HT1080 (cell line): ENCODE data around the gene SLC36A3. TPM values are rescaled to one million over a fixed set of nuclear protein-coding genes. Genes with fewer than 3 reads are reported as not detected.
"Not testable (repeated sequence)": the region's sequence is repeated elsewhere in the genome, so short reads cannot be mapped to it uniquely, and the experiment has no call there.

Experiments used
- DNase-seq: peaks from one replicate; pipeline ENCODE4 v3.0.0-alpha.2; 2015; ENCODE audit warnings: low read depth
- total RNA-seq: library from RNA; depleted of rRNA; stranded (reverse); fragments of >200 nt; shearing (Covaris generic); gene quantifications from 2 replicates; pipeline ENCODE4 v1.2.3, GENCODE V29; 2014

The SLC36A3 gene
- total RNA-seq, 1 experiment from 2014 or later: not detected

- DNase-seq: not testable (repeated sequence)
These were observed 5.7 kb upstream of the SLC36A3 start for GRCh38 chr5:151309266-151309665.

GRCh38 chr5:151298063-151298855, 5.3 kb downstream of the SLC36A3 start:
- DNase-seq: peak; percentile 69

GRCh38 chr5:151296974-151297373, 6.6 kb downstream of the SLC36A3 start:
- DNase-seq: no peak

- no peak for DNase-seq
These were observed 7.1 kb downstream of the SLC36A3 start for GRCh38 chr5:151296478-151296830.

DNA sequence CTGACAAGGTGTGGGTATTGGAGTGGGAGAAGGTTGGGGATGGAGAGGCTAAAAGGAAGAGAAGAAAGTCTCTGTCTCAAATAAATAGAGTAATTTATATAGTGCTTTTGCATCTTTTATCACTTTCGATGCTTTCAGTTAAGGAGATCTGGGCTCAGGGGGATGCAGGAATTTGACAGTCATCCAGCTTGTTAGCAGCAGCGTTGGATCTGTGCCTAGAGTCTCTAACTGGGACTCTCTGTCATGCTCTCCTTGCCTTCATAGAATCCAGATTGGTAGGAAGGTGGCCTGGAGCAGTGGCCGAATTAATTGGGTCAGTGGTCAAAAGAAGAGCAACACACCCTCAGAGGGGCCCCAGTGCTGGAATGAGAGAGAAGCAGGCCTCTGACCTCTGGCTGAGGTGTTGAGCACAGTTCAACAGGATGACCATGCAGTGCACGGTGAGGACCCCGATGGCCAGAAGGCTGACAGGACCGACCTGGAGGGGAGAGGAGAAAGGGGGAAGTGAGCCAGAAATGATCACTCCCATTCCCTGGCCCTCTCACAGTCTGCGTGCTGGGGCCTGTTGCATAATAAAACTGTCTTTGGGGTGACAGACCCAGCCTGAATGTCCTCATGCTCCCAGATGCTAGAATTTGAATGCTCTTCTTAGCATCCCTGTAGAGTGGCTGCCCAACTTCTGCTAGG, 7.6 kb downstream of the SLC36A3 start:
- DNase-seq: no peak

DNA sequence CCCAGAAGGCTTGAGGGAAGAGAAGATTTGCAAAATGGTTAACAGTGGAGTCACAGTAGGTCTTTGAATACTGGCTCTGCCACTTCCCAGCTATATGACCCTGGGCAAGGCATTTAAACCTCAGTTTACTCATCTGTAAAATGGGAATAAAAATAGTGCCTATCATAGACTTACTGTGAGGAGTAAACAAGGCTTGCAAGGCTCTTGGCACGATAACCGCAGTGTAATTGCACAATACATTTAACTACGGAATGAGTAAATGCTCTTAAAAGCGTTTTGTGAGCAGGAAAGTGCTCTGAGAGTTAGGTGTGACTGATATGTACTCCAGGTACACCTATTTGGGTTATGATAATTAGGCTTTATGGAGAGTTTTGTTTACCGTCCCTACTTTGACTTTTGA, 8.4 kb downstream of the SLC36A3 start:
- DNase-seq: no peak

GRCh38 chr5:151293624-151294023, 9.9 kb downstream of the SLC36A3 start:
- DNase-seq: no peak

- DNase-seq: peak; percentile 22
These were observed 15.4 kb downstream of the SLC36A3 start for GRCh38 chr5:151288180-151288579.

DNA sequence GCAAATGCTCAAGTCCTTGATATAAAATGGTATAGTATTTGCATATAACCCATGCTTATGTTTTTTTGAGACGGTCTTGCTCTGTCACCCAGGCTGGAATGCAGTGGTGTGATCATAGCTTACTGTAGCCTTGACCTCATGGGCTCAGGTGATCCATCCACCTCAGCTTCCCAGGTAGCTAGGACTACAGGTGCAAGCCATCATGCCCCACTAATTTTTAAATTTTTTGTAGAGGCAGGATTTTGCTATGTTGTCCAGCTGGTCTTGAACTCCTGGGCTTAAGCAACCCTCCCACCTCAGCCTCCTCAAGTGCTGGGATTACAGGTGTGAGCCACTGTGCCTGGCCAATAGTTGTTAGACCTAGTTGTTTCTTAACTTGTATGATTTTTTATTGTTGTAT, 17.3 kb downstream of the SLC36A3 start:
- no peak for DNase-seq

DNA sequence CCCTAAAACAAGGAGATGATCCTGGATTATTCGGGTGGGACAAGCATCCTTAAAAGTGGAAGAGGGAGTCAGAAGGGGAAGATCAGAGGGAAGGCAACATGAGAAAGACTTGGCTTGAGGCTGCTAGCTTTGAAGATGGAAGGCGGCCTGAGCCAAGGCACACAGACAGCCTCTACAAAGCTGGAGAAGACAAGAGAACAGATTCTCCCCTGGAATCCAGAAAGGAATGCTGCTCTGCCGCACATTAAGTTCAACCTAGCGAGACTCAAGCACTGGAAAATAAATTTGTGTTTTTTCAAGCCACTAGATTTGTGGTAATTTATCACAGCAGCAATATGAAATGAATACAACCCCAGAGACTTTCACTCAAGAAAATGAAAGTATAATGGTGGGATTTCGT, 17.9 kb downstream of the SLC36A3 start:
- DNase-seq: no peak

- DNase-seq: no peak
These were observed 19.1 kb downstream of the SLC36A3 start for GRCh38 chr5:151284392-151284967.

- DNase-seq: no peak
These were observed 20.3 kb downstream of the SLC36A3 start for GRCh38 chr5:151283120-151283825.

DNA sequence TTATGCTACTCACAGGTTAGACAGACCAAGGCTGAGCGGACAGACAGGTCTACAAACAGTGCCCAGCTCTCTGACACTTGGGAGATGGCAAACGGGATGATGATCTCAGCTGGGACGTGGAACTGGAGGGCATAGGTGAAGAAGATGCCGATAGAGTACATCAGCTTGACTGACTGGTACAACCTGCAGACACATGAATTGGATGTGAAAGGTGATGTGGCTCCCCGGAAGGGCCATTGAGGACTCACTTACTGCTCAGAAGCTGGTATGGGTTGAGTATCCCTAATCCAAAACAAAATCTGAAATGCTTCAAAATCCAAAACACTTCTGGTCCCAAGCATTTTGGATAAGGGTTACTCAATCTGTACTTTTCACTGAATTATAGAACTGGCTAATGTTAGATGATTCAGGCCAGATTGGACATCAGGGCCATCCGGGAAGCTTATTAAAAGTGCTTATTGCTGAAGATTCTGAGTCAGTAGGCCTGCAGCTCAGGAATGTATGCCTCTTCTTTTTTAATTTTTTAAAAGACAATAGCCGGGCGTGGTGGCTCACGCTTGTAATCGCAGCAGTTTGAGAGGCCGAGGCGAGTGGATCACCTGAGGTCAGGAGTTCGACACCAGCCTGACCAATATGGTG, 22.4 kb downstream of the SLC36A3 start:
- no peak for DNase-seq

DNA sequence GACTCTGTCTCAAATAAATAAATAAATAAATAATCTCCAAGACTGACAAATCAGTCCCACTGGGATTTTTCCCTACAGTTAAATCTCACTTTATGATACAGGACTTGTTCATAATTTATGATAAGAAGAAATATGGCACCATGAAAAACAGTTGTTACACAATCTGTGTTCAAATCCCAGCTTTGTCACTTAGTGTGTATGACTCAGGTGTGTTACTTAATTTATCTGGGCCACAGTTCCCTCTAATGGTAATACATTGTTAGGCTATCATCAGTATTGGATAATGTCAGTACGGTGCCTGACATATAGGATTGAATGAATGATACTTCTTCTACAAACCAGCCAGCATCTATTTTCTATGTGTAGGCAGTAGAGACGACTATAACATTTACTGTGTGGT, 23.1 kb downstream of the SLC36A3 start:
- DNase-seq: no peak

DNA sequence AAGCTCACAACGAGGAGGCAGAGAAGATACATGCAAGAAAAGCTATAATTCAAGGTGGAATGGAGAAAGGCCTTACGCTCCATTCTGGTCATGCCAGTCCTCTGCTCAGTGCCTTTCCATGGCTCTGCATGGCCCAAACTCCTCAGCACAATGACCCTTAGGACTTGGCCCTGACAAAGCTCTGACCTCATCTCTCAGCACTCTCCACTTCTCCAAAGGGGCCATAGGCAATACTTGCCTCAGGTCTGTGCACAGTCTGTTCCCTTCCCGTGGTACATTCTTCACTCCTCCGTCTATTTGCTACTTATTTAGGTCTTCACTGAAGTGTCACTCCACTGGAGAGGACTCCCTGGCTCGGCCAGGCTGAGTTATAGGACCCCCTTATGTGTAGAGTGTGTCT, 24.7 kb downstream of the SLC36A3 start:
- no peak for DNase-seq

DNA sequence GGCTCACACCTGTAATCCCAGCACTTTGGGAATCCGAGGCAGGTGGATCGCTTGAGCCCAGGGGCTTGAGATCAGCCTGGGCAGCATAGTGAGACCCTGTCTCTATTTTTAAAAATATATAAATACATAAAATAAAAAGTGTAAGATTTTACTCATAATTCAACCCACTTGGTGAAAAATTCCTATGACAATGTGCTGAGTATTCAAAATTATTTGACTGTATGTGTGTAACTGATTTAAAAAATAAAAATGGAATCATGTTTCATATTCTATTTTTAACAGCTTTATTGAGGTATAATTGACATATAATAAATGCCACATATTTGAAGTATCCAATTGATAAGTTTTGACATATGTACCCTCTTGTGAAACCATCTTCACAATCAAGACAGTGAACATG, 27.8 kb downstream of the SLC36A3 start:
- no peak for DNase-seq

GRCh38 chr5:151274666-151275065, 28.9 kb downstream of the SLC36A3 start:
- DNase-seq: no peak

- no peak for DNase-seq
These were observed 32.2 kb downstream of the SLC36A3 start for GRCh38 chr5:151271336-151271735.

- no peak for DNase-seq
These were observed 33.0 kb downstream of the SLC36A3 start for GRCh38 chr5:151270599-151270998.

- no peak for DNase-seq
These were observed 35.9 kb downstream of the SLC36A3 start for GRCh38 chr5:151267491-151268260.

DNA sequence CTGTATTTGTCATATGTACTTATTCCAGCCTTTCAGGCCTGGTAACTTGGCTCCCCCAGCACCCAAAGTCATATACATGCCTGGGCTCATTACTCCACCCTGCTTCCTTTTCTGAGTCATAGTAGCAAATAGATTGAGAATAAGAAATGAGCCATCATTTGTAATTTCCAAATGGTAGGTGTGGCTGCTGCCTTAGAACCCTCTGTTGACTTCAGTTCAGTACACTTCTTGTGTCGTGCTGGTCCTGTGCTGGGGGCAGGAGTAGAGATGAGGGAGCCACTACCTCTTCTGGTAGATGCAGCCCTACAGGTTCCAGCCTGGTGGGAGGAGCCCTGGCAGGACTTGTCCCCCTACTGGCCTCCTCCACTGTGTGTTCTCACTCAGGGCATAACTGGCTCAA, 39.5 kb downstream of the SLC36A3 start:
- peak; percentile 76 for DNase-seq
